MM.1S (cell line): ENCODE data around the gene ZCCHC8.

Experiments used
- EZH2 ChIP-seq: fragments of 300-600 bp; sonication (generic); optimal IDR thresholded peaks from 2 replicates; pipeline ENCODE3; 2017; ENCODE audit warnings: low read depth, mild to moderate bottlenecking, antibody characterized with exemption, low read length, mixed read lengths
- EZH2phosphoT487 ChIP-seq: fragments of 300-600 bp; sonication (generic); IDR thresholded peaks from 2 replicates; pipeline ENCODE4 v1.6.1; 2018; ENCODE audit warnings: antibody characterized with exemption, low read length
- TF ChIP-seq, protein P1 (sequence below): fragments of 300-600 bp; sonication (generic); IDR thresholded peaks from 2 replicates; pipeline ENCODE4 v1.5.1; 2016; ENCODE audit warnings: antibody characterized with exemption, low read length, mixed read lengths

DNA sequence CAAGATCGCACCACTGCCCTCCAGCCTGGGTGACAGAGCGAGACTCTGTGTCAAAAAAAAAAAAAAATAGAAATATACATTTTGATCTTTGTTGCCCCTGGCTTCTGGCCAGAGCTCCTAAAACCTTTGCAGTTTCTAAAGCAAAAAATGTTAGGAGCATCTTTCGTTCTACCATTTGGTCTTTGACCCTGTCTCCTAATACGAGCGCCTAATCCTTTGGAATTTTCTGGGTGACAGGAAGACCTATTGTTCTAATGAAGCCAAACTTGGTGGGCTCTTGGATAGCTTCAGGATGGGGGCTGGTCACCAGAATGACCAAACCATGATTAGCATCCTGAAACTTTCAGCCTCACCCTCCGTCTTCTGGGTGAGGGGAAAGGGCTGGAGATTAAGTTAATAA lies 46.0 kb downstream of the ZCCHC8 start:
- TF ChIP-seq, protein P1, sequence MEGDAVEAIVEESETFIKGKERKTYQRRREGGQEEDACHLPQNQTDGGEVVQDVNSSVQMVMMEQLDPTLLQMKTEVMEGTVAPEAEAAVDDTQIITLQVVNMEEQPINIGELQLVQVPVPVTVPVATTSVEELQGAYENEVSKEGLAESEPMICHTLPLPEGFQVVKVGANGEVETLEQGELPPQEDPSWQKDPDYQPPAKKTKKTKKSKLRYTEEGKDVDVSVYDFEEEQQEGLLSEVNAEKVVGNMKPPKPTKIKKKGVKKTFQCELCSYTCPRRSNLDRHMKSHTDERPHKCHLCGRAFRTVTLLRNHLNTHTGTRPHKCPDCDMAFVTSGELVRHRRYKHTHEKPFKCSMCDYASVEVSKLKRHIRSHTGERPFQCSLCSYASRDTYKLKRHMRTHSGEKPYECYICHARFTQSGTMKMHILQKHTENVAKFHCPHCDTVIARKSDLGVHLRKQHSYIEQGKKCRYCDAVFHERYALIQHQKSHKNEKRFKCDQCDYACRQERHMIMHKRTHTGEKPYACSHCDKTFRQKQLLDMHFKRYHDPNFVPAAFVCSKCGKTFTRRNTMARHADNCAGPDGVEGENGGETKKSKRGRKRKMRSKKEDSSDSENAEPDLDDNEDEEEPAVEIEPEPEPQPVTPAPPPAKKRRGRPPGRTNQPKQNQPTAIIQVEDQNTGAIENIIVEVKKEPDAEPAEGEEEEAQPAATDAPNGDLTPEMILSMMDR: no peak
- TF ChIP-seq EZH2 (no peak), EZH2phosphoT487 (no peak)
